ENCODE data around the gene CRYBG1.
"Not testable (repeated sequence)": the region's sequence is repeated elsewhere in the genome, so short reads cannot be mapped to it uniquely, and the experiment has no call there.

Gene CRYBG1

GRCh38 chr6:106560996-106561685, 200.6 kb downstream of the CRYBG1 start:
- no peak for DNase-seq

GRCh38 chr6:106561686-106562405, 201.3 kb downstream of the CRYBG1 start:
- DNase-seq = no peak

GRCh38 chr6:106563614-106564013, 203.1 kb downstream of the CRYBG1 start:
- DNase-seq = no peak

GRCh38 chr6:106564476-106564875, 204.0 kb downstream of the CRYBG1 start:
- no peak for DNase-seq

GRCh38 chr6:106568530-106568929, 208.0 kb downstream of the CRYBG1 start:
- no peak for DNase-seq

- no peak for DNase-seq
These were observed 208.9 kb downstream of the CRYBG1 start for GRCh38 chr6:106569428-106569827.

- no peak for DNase-seq
These were observed 211.9 kb downstream of the CRYBG1 start for GRCh38 chr6:106572436-106572835.

- DNase-seq = no peak
These were observed 212.5 kb downstream of the CRYBG1 start for GRCh38 chr6:106572875-106573585.

- no peak for DNase-seq
These were observed 214.4 kb downstream of the CRYBG1 start for GRCh38 chr6:106574741-106575458.

- DNase-seq = no peak
These were observed 218.8 kb downstream of the CRYBG1 start for GRCh38 chr6:106579281-106579680.

GRCh38 chr6:106581468-106581867, 221.0 kb downstream of the CRYBG1 start:
- no peak for DNase-seq

GRCh38 chr6:106586815-106587415, 226.4 kb downstream of the CRYBG1 start:
- DNase-seq = no peak

- DNase-seq = not testable (repeated sequence)
These were observed 228.4 kb downstream of the CRYBG1 start for GRCh38 chr6:106588937-106589336.

GRCh38 chr6:106591111-106591825, 230.8 kb downstream of the CRYBG1 start:
- no peak for DNase-seq

GRCh38 chr6:106599440-106599839, 238.9 kb downstream of the CRYBG1 start:
- DNase-seq = no peak

- DNase-seq = no peak
These were observed 239.8 kb downstream of the CRYBG1 start for GRCh38 chr6:106600329-106600728.

GRCh38 chr6:106608080-106608668, 247.7 kb downstream of the CRYBG1 start:
- no peak for DNase-seq

GRCh38 chr6:106609699-106610098, 249.2 kb downstream of the CRYBG1 start:
- no peak for DNase-seq

GRCh38 chr6:106611030-106611429, 250.5 kb downstream of the CRYBG1 start:
- DNase-seq = no peak

- no peak for DNase-seq
These were observed 252.3 kb downstream of the CRYBG1 start for GRCh38 chr6:106612671-106613416.

- DNase-seq = no peak
These were observed 253.1 kb downstream of the CRYBG1 start for GRCh38 chr6:106613590-106613989.
